Neural progenitor cell (in vitro differentiated cells): Measurements from ENCODE around the gene FAIM. TPM values are rescaled to one million over a fixed set of nuclear protein-coding genes. Genes with fewer than 3 reads are reported as not detected.
"Not testable (repeated sequence)": the region's sequence is repeated elsewhere in the genome, so short reads cannot be mapped to it uniquely, and the experiment has no call there.

ENCODE experiments used
- DNase-seq: peaks from one replicate; pipeline ENCODE4 v3.0.0-alpha.2; 2016; ENCODE audit warnings: low spot score
- H2AFZ ChIP-seq: fragments of 200-600 bp; sonication (generic); replicated peaks from 2 replicates; pipeline ENCODE4 v1.6.1; 2016; ENCODE audit warnings: antibody characterized with exemption
- H3F3A ChIP-seq: fragments of 200-600 bp; sonication (generic); 2 replicates; pipeline ENCODE4 v1.6.1; 2016; ENCODE audit warnings: antibody characterized with exemption, low read depth
- H3K27ac ChIP-seq: fragments of 200-600 bp; sonication (generic); 2 replicates; pipeline ENCODE4 v1.5.1; 2016; ENCODE audit warnings: mild to moderate bottlenecking
- H3K27me3 ChIP-seq: fragments of 200-600 bp; sonication (generic); 2 replicates; pipeline ENCODE4 v1.6.1; 2016; ENCODE audit warnings: mild to moderate bottlenecking, moderate library complexity
- H3K36me3 ChIP-seq: fragments of 200-600 bp; sonication (generic); 2 replicates; pipeline ENCODE4 v1.5.1; 2016
- H3K4me1 ChIP-seq: fragments of 200-600 bp; sonication (generic); 2 replicates; pipeline ENCODE4 v1.6.1; 2016; ENCODE audit warnings: mixed run types
- H3K4me2 ChIP-seq: fragments of 200-600 bp; sonication (generic); 2 replicates; pipeline ENCODE4 v1.6.1; 2016
- H3K4me3 ChIP-seq: fragments of 200-600 bp; sonication (generic); 2 replicates; pipeline ENCODE4 v1.5.1; 2016
- H3K79me2 ChIP-seq: fragments of 200-600 bp; sonication (generic); 2 replicates; pipeline ENCODE4 v1.6.1; 2016; ENCODE audit warnings: low read depth
- H3K9ac ChIP-seq: fragments of 200-600 bp; sonication (generic); 2 replicates; pipeline ENCODE4 v1.6.1; 2016
- H3K9me3 ChIP-seq: fragments of 200-600 bp; sonication (generic); 2 replicates; pipeline ENCODE4 v1.5.1; 2016; ENCODE audit warnings: low read depth
- H4K20me1 ChIP-seq: fragments of 200-600 bp; sonication (generic); 2 replicates; pipeline ENCODE4 v1.6.1; 2016; ENCODE audit warnings: low read depth
- H3K27ac Mint-ChIP-seq: 3 replicates; pipeline ENCODE4 v1.8.0; 2021; ENCODE audit warnings: mixed read lengths
- H3K27me3 Mint-ChIP-seq: 2 replicates; pipeline ENCODE4 v1.8.0; 2022; ENCODE audit warnings: low read depth, mild to moderate bottlenecking, inconsistent platforms, moderate library complexity, mixed read lengths; ENCODE audit not compliant: insufficient read depth
- H3K36me3 Mint-ChIP-seq: 3 replicates; pipeline ENCODE4 v1.8.0; 2021; ENCODE audit warnings: mixed read lengths
- H3K4me1 Mint-ChIP-seq: 3 replicates; pipeline ENCODE4 v1.8.0; 2021; ENCODE audit warnings: mixed read lengths
- H3K4me3 Mint-ChIP-seq: 3 replicates; pipeline ENCODE4 v1.8.0; 2021; ENCODE audit warnings: mild to moderate bottlenecking, moderate library complexity, mixed read lengths
- H3K9me3 Mint-ChIP-seq: 3 replicates; pipeline ENCODE4 v1.8.0; 2020; ENCODE audit warnings: mixed read lengths
- CTCF ChIP-seq: fragments of 200-600 bp; sonication (generic); IDR thresholded peaks from 2 replicates; pipeline ENCODE4 v1.5.1; 2017; ENCODE audit warnings: antibody characterized with exemption, mild to moderate bottlenecking
- EZH2 ChIP-seq: fragments of 200-600 bp; sonication (generic); IDR thresholded peaks from 2 replicates; pipeline ENCODE4 v1.6.1; 2017; ENCODE audit warnings: antibody characterized with exemption, mild to moderate bottlenecking, moderate library complexity
- EZH2phosphoT487 ChIP-seq: fragments of 200-600 bp; sonication (generic); IDR thresholded peaks from 2 replicates; pipeline ENCODE4 v1.6.1; 2017; ENCODE audit warnings: antibody characterized with exemption
- total RNA-seq: library from RNA; depleted of rRNA; stranded (reverse); fragments of >200 nt; gene quantifications from 2 replicates; pipeline ENCODE4 v1.2.3, GENCODE V29; 2015; ENCODE audit warnings: low replicate concordance

The FAIM gene
- 9.8 and 13.2 TPM in 2 replicates for total RNA-seq

GRCh38 chr3:138608322-138609135, at the start of gene FAIM:
Gene FAIM (plus strand): TSS chr3:138608771. CDS start chr3:138619727, 10,956 bp downstream.
- peak within 1 kb of the TSS; percentile 85 for H2AFZ ChIP-seq
- Mint-ChIP-seq H3K27me3 (peaks cover 13% of the 10 kb centered on the region), H3K36me3 (peaks cover 2% of the 10 kb centered on the region), H3K4me3 (peak within 1 kb of the TSS; percentile 82), H3K27ac (peak within 1 kb of the TSS; percentile 87), H3K9me3 (peaks cover 8% of the 10 kb centered on the region), H3K4me1 (peaks cover 13% of the 10 kb centered on the region)
- no peaks in the 10 kb centered on the region for H3K36me3 ChIP-seq
- peak within 1 kb of the TSS; percentile 62 for H3K4me3 ChIP-seq
- no peak within 1 kb of the TSS for H3K27ac ChIP-seq
- peaks cover 5% of the 10 kb centered on the region for H3K4me1 ChIP-seq
- TF ChIP-seq EZH2: no peak
- no peaks in the 10 kb centered on the region for H3K79me2 ChIP-seq
- peak within 1 kb of the TSS; percentile 48 for H3K9ac ChIP-seq
- H3K4me2 ChIP-seq: peak within 1 kb of the TSS; percentile 94
- peaks cover 11% of the 10 kb centered on the region for H3F3A ChIP-seq
- no peaks in the 10 kb centered on the region for H4K20me1 ChIP-seq
- H3K27me3 ChIP-seq: peaks cover 9% of the 10 kb centered on the region
- no peaks in the 10 kb centered on the region for H3K9me3 ChIP-seq
- peak; percentile 71 for DNase-seq

GRCh38 chr3:138559134-138559533, 49.4 kb upstream of the FAIM start:
- Histone ChIP-seq H4K20me1 (no peaks in the 10 kb centered on the region), H3K27ac (no peak overlapping the region), H3K4me2 (no peak overlapping the region), H3K4me1 (no peaks in the 10 kb centered on the region), H3K79me2 (no peaks in the 10 kb centered on the region), H2AFZ (no peak overlapping the region), H3K36me3 (no peaks in the 10 kb centered on the region), H3K9me3 (peaks cover 4% of the 10 kb centered on the region), H3K4me3 (no peak overlapping the region), H3K27me3 (no peaks in the 10 kb centered on the region), H3K9ac (no peak overlapping the region), H3F3A (no peaks in the 10 kb centered on the region)
- H3K36me3 Mint-ChIP-seq: peaks cover 33% of the 10 kb centered on the region
- DNase-seq: no peak
- peaks cover 39% of the 10 kb centered on the region for H3K9me3 Mint-ChIP-seq
- H3K4me3 Mint-ChIP-seq: no peak overlapping the region
- no peak overlapping the region for H3K27ac Mint-ChIP-seq
- H3K4me1 Mint-ChIP-seq: no peaks in the 10 kb centered on the region
- TF ChIP-seq EZH2: no peak
- no peak for TF ChIP-seq CTCF
- no peak for TF ChIP-seq EZH2phosphoT487
- peaks cover 3% of the 10 kb centered on the region for H3K27me3 Mint-ChIP-seq

GRCh38 chr3:138560501-138560900, 48.1 kb upstream of the FAIM start:
- Histone ChIP-seq H3K27me3 (no peaks in the 10 kb centered on the region), H3K79me2 (no peaks in the 10 kb centered on the region), H3K27ac (no peak overlapping the region), H3F3A (no peaks in the 10 kb centered on the region), H3K4me3 (no peak overlapping the region), H2AFZ (no peak overlapping the region), H3K9me3 (peaks cover 4% of the 10 kb centered on the region), H3K36me3 (no peaks in the 10 kb centered on the region), H3K9ac (no peak overlapping the region), H3K4me2 (no peak overlapping the region), H4K20me1 (no peaks in the 10 kb centered on the region), H3K4me1 (no peaks in the 10 kb centered on the region)
- Mint-ChIP-seq H3K27me3 (peaks cover 3% of the 10 kb centered on the region), H3K27ac (no peak overlapping the region), H3K9me3 (peaks cover 33% of the 10 kb centered on the region), H3K4me1 (no peaks in the 10 kb centered on the region), H3K4me3 (no peak overlapping the region), H3K36me3 (peaks cover 31% of the 10 kb centered on the region)
- TF ChIP-seq EZH2 (no peak), EZH2phosphoT487 (no peak), CTCF (no peak)
- no peak for DNase-seq

GRCh38 chr3:138562902-138563301, 45.7 kb upstream of the FAIM start:
- H3K27me3 Mint-ChIP-seq, H3K4me3 Mint-ChIP-seq, H3K4me3 ChIP-seq, H3K27me3 ChIP-seq, H4K20me1 ChIP-seq, H2AFZ ChIP-seq, H3K9ac ChIP-seq, DNase-seq, H3K9me3 ChIP-seq, H3K27ac Mint-ChIP-seq, H3K4me2 ChIP-seq, H3K36me3 ChIP-seq, H3K4me1 Mint-ChIP-seq, H3K27ac ChIP-seq, H3K79me2 ChIP-seq, H3K4me1 ChIP-seq, H3F3A ChIP-seq: not testable (repeated sequence)
- H3K9me3 Mint-ChIP-seq: peaks cover 29% of the 10 kb centered on the region
- H3K36me3 Mint-ChIP-seq: peaks cover 32% of the 10 kb centered on the region

- H3K4me1 Mint-ChIP-seq, H3K27me3 Mint-ChIP-seq, H3K4me2 ChIP-seq, H3K9ac ChIP-seq, H3K9me3 Mint-ChIP-seq, H3K27me3 ChIP-seq, H3K9me3 ChIP-seq, H2AFZ ChIP-seq, H3K27ac ChIP-seq, H3K79me2 ChIP-seq, DNase-seq, H3K4me3 ChIP-seq, H3K27ac Mint-ChIP-seq, H4K20me1 ChIP-seq, H3K4me1 ChIP-seq, H3F3A ChIP-seq, H3K4me3 Mint-ChIP-seq, H3K36me3 ChIP-seq: not testable (repeated sequence)
- H3K36me3 Mint-ChIP-seq: peaks cover 26% of the 10 kb centered on the region
Observed at GRCh38 chr3:138566293-138566692, 42.3 kb upstream of the FAIM start.
